Mesendoderm (in vitro differentiated cells): ENCODE measurements around the gene TEX30.

Experiments used
- DNase-seq: peaks from one replicate; pipeline ENCODE4 v3.0.0; 2013
- H2AK5ac ChIP-seq: 2 replicates; pipeline ENCODE4 v1.6.1; 2013; ENCODE audit warnings: low read length, inconsistent platforms
- H2BK120ac ChIP-seq: 2 replicates; pipeline ENCODE4 v1.6.1; 2013; ENCODE audit warnings: low read depth, mild to moderate bottlenecking, low read length, moderate library complexity, mixed read lengths
- H2BK15ac ChIP-seq: replicated peaks from 2 replicates; pipeline ENCODE4 v1.6.1; 2013; ENCODE audit warnings: low read depth, mild to moderate bottlenecking, moderate library complexity
- H2BK5ac ChIP-seq: 2 replicates; pipeline ENCODE4 v1.6.1; 2013; ENCODE audit warnings: low read length, inconsistent platforms
- H3K18ac ChIP-seq: 2 replicates; pipeline ENCODE4 v1.6.1; 2013; ENCODE audit warnings: mild to moderate bottlenecking, low read length, mixed read lengths
- H3K23ac ChIP-seq: one replicate; pipeline ENCODE4 v1.6.1; 2013; ENCODE audit warnings: low read length
- H3K27ac ChIP-seq: 2 replicates; pipeline ENCODE4 v1.5.1; 2013; ENCODE audit warnings: low read depth, mild to moderate bottlenecking, inconsistent platforms, low read length, moderate library complexity
- H3K27me3 ChIP-seq: 2 replicates; pipeline ENCODE4 v1.6.1; 2013; ENCODE audit warnings: low read length, control low read depth, mild to moderate bottlenecking, inconsistent platforms; ENCODE audit not compliant: insufficient read depth, poor library complexity
- H3K36me3 ChIP-seq: 2 replicates; pipeline ENCODE4 v1.6.1; 2013; ENCODE audit warnings: low read length, inconsistent platforms; ENCODE audit not compliant: control insufficient read depth, insufficient read depth
- H3K4ac ChIP-seq: one replicate; pipeline ENCODE4 v1.6.1; 2013; ENCODE audit warnings: low read depth, mild to moderate bottlenecking, low read length, moderate library complexity
- H3K4me1 ChIP-seq: 2 replicates; pipeline ENCODE4 v1.6.1; 2013; ENCODE audit warnings: low read depth, low read length, inconsistent platforms; ENCODE audit not compliant: control insufficient read depth
- H3K4me2 ChIP-seq: 2 replicates; pipeline ENCODE4 v1.6.1; 2013; ENCODE audit warnings: low read length
- H3K4me3 ChIP-seq: 2 replicates; pipeline ENCODE4 v1.5.1; 2013; ENCODE audit warnings: mild to moderate bottlenecking, low read length
- H3K56ac ChIP-seq: one replicate; pipeline ENCODE4 v1.6.1; 2013; ENCODE audit warnings: low read length
- H3K79me1 ChIP-seq: 2 replicates; pipeline ENCODE4 v1.6.1; 2013; ENCODE audit warnings: low read length, inconsistent platforms
- H3K79me2 ChIP-seq: 2 replicates; pipeline ENCODE4 v1.6.1; 2013; ENCODE audit warnings: mild to moderate bottlenecking, low read length; ENCODE audit not compliant: control insufficient read depth, insufficient read depth
- H3K9ac ChIP-seq: 2 replicates; pipeline ENCODE4 v1.6.1; 2013; ENCODE audit warnings: low read length, inconsistent platforms
- H4K5ac ChIP-seq: one replicate; pipeline ENCODE4 v1.6.1; 2013; ENCODE audit warnings: low read length
- H4K8ac ChIP-seq: one replicate; pipeline ENCODE4 v1.6.1; 2013; ENCODE audit warnings: low read depth, mild to moderate bottlenecking, control low read depth, low read length, moderate library complexity
- WGBS: extraction: QIAGEN DNeasy Blood & Tissue Kit; methylation state at CpG from one replicate; pipeline ENCODE4 v1.1.7; 2013; ENCODE audit warnings: low lambda C conversion rate, missing lambda C conversion rate; ENCODE audit not compliant: insufficient coverage; ENCODE audit errors: extremely low coverage; 5-methylcytosine and 5-hydroxymethylcytosine counted together

Gene TEX30

GRCh38 chr13:102757006-102757405, 16.6 kb downstream of the TEX30 start:
- no peak overlapping the region for H3K4me3 ChIP-seq
- no peak overlapping the region for H2AK5ac ChIP-seq
- H3K79me2 ChIP-seq = no peaks in the 10 kb centered on the region
- no peak overlapping the region for H2BK5ac ChIP-seq
- H3K27ac ChIP-seq = no peak overlapping the region
- H4K5ac ChIP-seq = no peak overlapping the region
- no peaks in the 10 kb centered on the region for H3K79me1 ChIP-seq
- H3K36me3 ChIP-seq = no peaks in the 10 kb centered on the region
- no peak overlapping the region for H3K56ac ChIP-seq
- H4K8ac ChIP-seq = no peak overlapping the region
- H3K4me2 ChIP-seq = no peak overlapping the region
- no peak for DNase-seq
- no peak overlapping the region for H3K9ac ChIP-seq
- H3K4ac ChIP-seq = no peak overlapping the region
- no peak overlapping the region for H3K23ac ChIP-seq
- H3K4me1 ChIP-seq = no peaks in the 10 kb centered on the region
- no peak overlapping the region for H2BK120ac ChIP-seq
- no peak overlapping the region for H2BK15ac ChIP-seq
- H3K18ac ChIP-seq = no peak overlapping the region
- no CpG with 5 or more reads among the region's 1 CpG for WGBS
- H3K27me3 ChIP-seq = no peaks in the 10 kb centered on the region

GRCh38 chr13:102751886-102752285, 21.7 kb downstream of the TEX30 start:
- H3K23ac ChIP-seq = no peak overlapping the region
- no peak overlapping the region for H2BK15ac ChIP-seq
- no peak overlapping the region for H4K8ac ChIP-seq
- no peak overlapping the region for H2BK5ac ChIP-seq
- no peak overlapping the region for H3K27ac ChIP-seq
- H2BK120ac ChIP-seq = no peak overlapping the region
- H3K27me3 ChIP-seq = no peaks in the 10 kb centered on the region
- H3K79me1 ChIP-seq = no peaks in the 10 kb centered on the region
- no CpG with 5 or more reads among the region's 3 CpGs for WGBS
- H3K9ac ChIP-seq = no peak overlapping the region
- no peak for DNase-seq
- H3K4me1 ChIP-seq = no peaks in the 10 kb centered on the region
- H3K18ac ChIP-seq = no peak overlapping the region
- no peak overlapping the region for H4K5ac ChIP-seq
- no peak overlapping the region for H3K4me3 ChIP-seq
- no peak overlapping the region for H3K4me2 ChIP-seq
- no peaks in the 10 kb centered on the region for H3K36me3 ChIP-seq
- H2AK5ac ChIP-seq = no peak overlapping the region
- H3K79me2 ChIP-seq = no peaks in the 10 kb centered on the region
- no peak overlapping the region for H3K56ac ChIP-seq
- H3K4ac ChIP-seq = no peak overlapping the region

- Histone ChIP-seq H4K8ac (no peak overlapping the region), H3K9ac (no peak overlapping the region), H2AK5ac (no peak overlapping the region), H3K4me2 (no peak overlapping the region), H3K36me3 (no peaks in the 10 kb centered on the region), H3K56ac (no peak overlapping the region), H3K79me2 (no peaks in the 10 kb centered on the region), H2BK15ac (no peak overlapping the region), H2BK120ac (no peak overlapping the region), H3K27ac (no peak overlapping the region), H3K4me1 (no peaks in the 10 kb centered on the region), H3K4ac (no peak overlapping the region), H4K5ac (no peak overlapping the region), H3K18ac (no peak overlapping the region), H3K23ac (no peak overlapping the region), H3K4me3 (no peak overlapping the region), H3K79me1 (no peaks in the 10 kb centered on the region), H2BK5ac (no peak overlapping the region), H3K27me3 (no peaks in the 10 kb centered on the region)
- no peak for DNase-seq
Measured at GRCh38 chr13:102742506-102742905, 31.1 kb downstream of the TEX30 start.

DNA sequence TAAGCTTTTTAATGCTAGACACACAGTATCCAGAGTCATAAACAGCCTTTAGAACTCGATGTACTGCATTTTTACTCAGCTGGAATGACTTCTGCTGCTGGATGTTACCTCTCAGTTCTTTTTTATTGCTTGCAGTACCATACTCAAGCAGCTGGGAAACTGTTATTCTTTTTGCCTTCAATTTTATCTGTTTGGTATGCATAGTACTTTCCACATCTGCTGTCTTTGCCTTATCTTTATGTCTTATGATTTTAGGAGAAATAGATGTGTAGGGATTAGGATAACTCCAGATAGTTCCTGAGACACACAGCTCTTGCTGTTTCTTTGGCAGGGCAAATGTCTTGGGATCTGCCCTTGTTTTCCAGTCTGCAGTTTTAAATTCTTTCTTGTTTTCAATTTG, 31.5 kb downstream of the TEX30 start:
- no CpG with 5 or more reads among the region's 1 CpG for WGBS
- H3K4ac ChIP-seq = no peak overlapping the region

DNA sequence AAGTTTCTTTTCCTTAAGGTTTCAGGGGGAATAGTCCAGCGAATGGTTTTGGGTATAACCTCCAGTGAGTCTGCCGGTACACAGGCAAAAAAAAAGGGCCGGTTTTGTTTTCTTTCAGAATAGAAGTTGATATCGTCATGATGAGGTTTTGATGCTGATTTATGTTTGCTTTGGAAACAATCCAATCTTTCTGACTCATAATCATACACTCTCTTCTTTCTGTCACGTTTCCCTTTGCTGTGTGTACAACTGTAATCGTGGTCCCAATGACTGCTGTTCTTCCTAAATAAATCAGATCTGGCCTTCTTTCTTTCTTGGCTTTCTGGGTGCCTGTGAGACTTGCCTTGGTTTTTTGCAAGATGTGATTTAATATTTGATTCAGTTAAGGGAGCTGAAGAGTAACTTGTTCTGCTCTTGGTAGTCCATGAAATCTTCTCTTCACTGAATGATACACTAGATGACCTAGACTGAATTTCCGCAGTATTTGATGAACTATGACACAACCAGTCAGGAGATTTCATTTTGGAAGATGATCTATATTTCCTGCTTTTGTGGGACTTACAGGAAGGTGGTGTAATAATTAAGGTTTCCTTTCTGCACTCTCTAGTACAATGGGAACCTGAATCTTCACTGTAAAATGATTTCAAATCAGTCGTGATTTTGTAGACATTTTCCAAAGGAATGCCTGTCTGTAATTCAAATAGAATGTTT, 43.9 kb downstream of the TEX30 start:
- Histone ChIP-seq H3K79me2 (no peaks in the 10 kb centered on the region), H3K18ac (no peak overlapping the region), H3K9ac (no peak overlapping the region), H3K23ac (no peak overlapping the region), H4K8ac (no peak overlapping the region), H3K27me3 (no peaks in the 10 kb centered on the region), H3K4me2 (no peak overlapping the region), H3K79me1 (no peaks in the 10 kb centered on the region), H4K5ac (no peak overlapping the region), H3K4me3 (no peak overlapping the region), H3K36me3 (no peaks in the 10 kb centered on the region), H2BK120ac (no peak overlapping the region), H2BK5ac (no peak overlapping the region), H2AK5ac (no peak overlapping the region), H3K4me1 (no peaks in the 10 kb centered on the region), H3K56ac (no peak overlapping the region), H2BK15ac (no peak overlapping the region), H3K27ac (no peak overlapping the region), H3K4ac (no peak overlapping the region)
- no CpG with 5 or more reads among the region's 8 CpGs for WGBS
- DNase-seq = no peak

More for the DNA sequence above, 31.5 kb downstream of the TEX30 start:
- Histone ChIP-seq H3K4me1 (no peaks in the 10 kb centered on the region), H3K79me2 (no peaks in the 10 kb centered on the region), H4K5ac (no peak overlapping the region), H2AK5ac (no peak overlapping the region), H3K4me2 (no peak overlapping the region), H3K79me1 (no peaks in the 10 kb centered on the region), H3K23ac (no peak overlapping the region), H3K56ac (no peak overlapping the region), H2BK15ac (no peak overlapping the region), H3K18ac (no peak overlapping the region), H3K4me3 (no peak overlapping the region), H3K27me3 (no peaks in the 10 kb centered on the region), H3K36me3 (no peaks in the 10 kb centered on the region), H2BK5ac (no peak overlapping the region), H3K27ac (no peak overlapping the region), H4K8ac (no peak overlapping the region), H3K9ac (no peak overlapping the region), H2BK120ac (no peak overlapping the region)
- no peak for DNase-seq

GRCh38 chr13:102726430-102726829, 47.2 kb downstream of the TEX30 start:
- Histone ChIP-seq H3K27me3 (no peaks in the 10 kb centered on the region), H3K4me2 (no peak overlapping the region), H3K27ac (no peak overlapping the region), H2AK5ac (no peak overlapping the region), H3K56ac (no peak overlapping the region), H3K4ac (no peak overlapping the region), H3K36me3 (no peaks in the 10 kb centered on the region), H3K18ac (no peak overlapping the region), H3K4me1 (no peaks in the 10 kb centered on the region), H3K79me2 (no peaks in the 10 kb centered on the region), H2BK120ac (no peak overlapping the region), H4K8ac (no peak overlapping the region), H2BK15ac (no peak overlapping the region), H3K9ac (no peak overlapping the region), H3K23ac (no peak overlapping the region), H4K5ac (no peak overlapping the region), H3K4me3 (no peak overlapping the region), H2BK5ac (no peak overlapping the region), H3K79me1 (no peaks in the 10 kb centered on the region)
- no CpG with 5 or more reads among the region's 2 CpGs for WGBS
- DNase-seq = no peak
